ENCODE measurements around the gene AQP1. TPM values are rescaled to one million over a fixed set of nuclear protein-coding genes. Genes with fewer than 3 reads are reported as not detected.

Gene AQP1
- polyA plus RNA-seq, 1 donor (not counting 4 experiments of a cell fraction or from before 2014, with no cell fraction given): 0.07 TPM

DNA sequence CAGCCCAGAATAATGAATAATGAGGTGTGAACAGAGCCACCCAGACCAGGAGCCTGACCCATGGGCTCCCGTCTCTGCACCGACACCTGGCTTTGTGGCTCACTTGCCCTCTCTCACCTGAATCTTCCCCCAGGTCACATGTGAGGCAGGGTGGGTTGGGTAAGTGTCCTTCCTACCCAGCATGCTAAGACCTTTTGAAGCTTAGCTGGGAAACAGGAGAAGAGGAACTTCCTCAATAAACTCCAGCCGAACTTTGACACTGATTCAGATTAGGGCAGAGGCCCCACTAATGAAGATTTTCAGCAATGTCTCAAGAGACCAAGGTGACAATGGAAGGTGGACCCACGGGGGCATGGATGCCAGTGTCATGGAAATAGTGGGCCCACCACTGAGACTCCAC lies 46.6 kb upstream of the AQP1 start:
- H3K9me1 ChIP-seq (ENCODE audit: control insufficient read depth, extremely low read depth, insufficient read depth, low read length): no peaks in the 10 kb centered on the region
- TF ChIP-seq EZH2 (IDR thresholded peaks at IDR 0.05; ENCODE audit: low read length) (no peak), CTCF (optimal IDR thresholded peaks at IDR 0.05 in 1 of 3, IDR thresholded peaks at IDR 0.05 in 1 of 3, conservative IDR thresholded peaks at IDR 0.05 in 1 of 3; ENCODE audit: extremely low read depth in 1 of 3, insufficient read depth in 2 of 3, low read length in 3 of 3) (no peak)
- H3K9ac ChIP-seq (ENCODE audit: control insufficient read depth, extremely low read depth, insufficient read depth, low read length): no peak overlapping the region
- no peaks in the 10 kb centered on the region for H3K79me2 ChIP-seq (ENCODE audit: control insufficient read depth, insufficient read depth, low read length)
- no peaks in the 10 kb centered on the region for H3K4me1 ChIP-seq (ENCODE audit: control insufficient read depth, extremely low read depth, insufficient read depth, low read length)
- dilution Hi-C loops (cut with MboI; ENCODE audit: extremely low pct_ligation_motif_present, low sequenced_read_pairs): no loop called here
- H3K36me3 ChIP-seq (ENCODE audit: control insufficient read depth in 2 of 2, extremely low read depth in 1 of 2, insufficient read depth in 2 of 2, low read length in 2 of 2): no peaks in the 10 kb centered on the region
- no peaks in the 10 kb centered on the region for H3K9me3 ChIP-seq (ENCODE audit: control insufficient read depth, low read depth, low read length)
- H3K27me3 ChIP-seq (ENCODE audit: control insufficient read depth, extremely low read depth, insufficient read depth, low read length): no peaks in the 10 kb centered on the region
- H4K20me1 ChIP-seq (ENCODE audit: control insufficient read depth, extremely low read depth, insufficient read depth, low read length): no peaks in the 10 kb centered on the region
- H3K4me3 ChIP-seq (ENCODE audit: control insufficient read depth in 2 of 3, extremely low read depth in 1 of 3, insufficient read depth in 2 of 3, low read depth in 1 of 3, low read length in 3 of 3): no peak overlapping the region
- DNase-seq (ENCODE audit: low read depth, low spot score): no peak
- FAIRE-seq: no peak
- no peak overlapping the region for H2AFZ ChIP-seq (ENCODE audit: control insufficient read depth, low read length)
- no peak overlapping the region for H3K4me2 ChIP-seq (ENCODE audit: control insufficient read depth, extremely low read depth, insufficient read depth, low read depth, low read length)
- no peak overlapping the region for H3K27ac ChIP-seq (ENCODE audit: control insufficient read depth, insufficient read depth, low read length)

GRCh38 chr7:30865821-30866220 lies 45.8 kb upstream of the AQP1 start:
- FAIRE-seq (no peak), DNase-seq (ENCODE audit: low read depth, low spot score) (no peak)
- Histone ChIP-seq H3K9ac (ENCODE audit: control insufficient read depth, extremely low read depth, insufficient read depth, low read length) (no peak overlapping the region), H3K4me3 (ENCODE audit: control insufficient read depth in 2 of 3, extremely low read depth in 1 of 3, insufficient read depth in 2 of 3, low read depth in 1 of 3, low read length in 3 of 3) (no peak overlapping the region), H3K36me3 (ENCODE audit: control insufficient read depth in 2 of 2, extremely low read depth in 1 of 2, insufficient read depth in 2 of 2, low read length in 2 of 2) (no peaks in the 10 kb centered on the region), H3K9me1 (ENCODE audit: control insufficient read depth, extremely low read depth, insufficient read depth, low read length) (no peaks in the 10 kb centered on the region), H3K79me2 (ENCODE audit: control insufficient read depth, insufficient read depth, low read length) (no peaks in the 10 kb centered on the region), H3K27me3 (ENCODE audit: control insufficient read depth, extremely low read depth, insufficient read depth, low read length) (no peaks in the 10 kb centered on the region), H3K27ac (ENCODE audit: control insufficient read depth, insufficient read depth, low read length) (no peak overlapping the region), H3K4me2 (ENCODE audit: control insufficient read depth, extremely low read depth, insufficient read depth, low read depth, low read length) (no peak overlapping the region), H3K4me1 (ENCODE audit: control insufficient read depth, extremely low read depth, insufficient read depth, low read length) (no peaks in the 10 kb centered on the region), H3K9me3 (ENCODE audit: control insufficient read depth, low read depth, low read length) (no peaks in the 10 kb centered on the region), H2AFZ (ENCODE audit: control insufficient read depth, low read length) (no peak overlapping the region), H4K20me1 (ENCODE audit: control insufficient read depth, extremely low read depth, insufficient read depth, low read length) (no peaks in the 10 kb centered on the region)
- dilution Hi-C loops (cut with MboI; ENCODE audit: extremely low pct_ligation_motif_present, low sequenced_read_pairs): no loop called here
- no peak for TF ChIP-seq CTCF (optimal IDR thresholded peaks at IDR 0.05 in 1 of 3, IDR thresholded peaks at IDR 0.05 in 1 of 3, conservative IDR thresholded peaks at IDR 0.05 in 1 of 3; ENCODE audit: extremely low read depth in 1 of 3, insufficient read depth in 2 of 3, low read length in 3 of 3)
- no peak for TF ChIP-seq EZH2 (IDR thresholded peaks at IDR 0.05; ENCODE audit: low read length)
